Mammary epithelial cell (primary cell): Measurements from ENCODE around the gene CLDN14.

ENCODE experiments used
- EZH2 ChIP-seq: IDR thresholded peaks from 2 replicates; pipeline ENCODE4 v1.6.1; 2012; ENCODE audit warnings: low read length, inconsistent platforms, borderline replicate concordance
- TF ChIP-seq, protein P1 (sequence below), 2 donors: IDR thresholded peaks in 1 of 2; conservative IDR thresholded peaks in 1 of 2; 2 replicates each; pipeline ENCODE4 v1.5.1; 2011 to 2012; ENCODE audit warnings: inconsistent platforms in 2 of 2, low read length in 2 of 2, mild to moderate bottlenecking in 2 of 2, control low read depth in 1 of 2, low read depth in 1 of 2; ENCODE audit not compliant: insufficient read depth in 1 of 2; ENCODE audit errors: extremely low read depth in 1 of 2

DNA sequence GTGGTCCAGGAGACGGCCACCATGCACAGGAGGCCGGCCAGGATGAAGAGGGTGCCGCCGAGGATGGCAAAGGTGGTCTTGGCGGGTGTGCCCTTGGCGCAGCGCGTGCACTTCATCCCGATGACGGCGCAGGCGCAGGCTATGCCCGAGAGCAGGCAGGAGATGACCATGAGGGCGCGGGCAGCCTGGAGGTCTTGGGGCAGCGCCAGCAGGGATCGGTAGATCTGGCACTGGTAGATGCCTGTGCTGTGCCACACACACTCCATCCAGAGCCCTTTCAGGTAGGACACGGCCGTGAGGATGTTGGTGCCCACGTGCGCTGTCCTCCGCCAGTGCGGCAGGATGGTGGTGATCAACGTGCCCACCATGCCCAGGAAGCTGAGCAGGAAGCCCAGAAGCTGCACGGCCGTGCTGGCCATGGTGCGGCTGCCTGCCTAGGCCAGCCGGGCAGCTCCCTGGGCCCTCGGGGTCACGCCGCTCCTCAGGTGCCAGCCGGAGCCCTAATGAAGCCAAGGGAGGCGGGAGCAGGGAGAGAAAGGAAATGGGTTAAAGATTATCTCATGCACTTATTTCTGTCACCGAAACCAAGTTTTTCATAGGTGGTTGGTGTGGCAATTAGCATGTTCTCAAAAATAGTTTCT lies 18.5 kb downstream of the CLDN14 start:
- TF ChIP-seq, protein P1, sequence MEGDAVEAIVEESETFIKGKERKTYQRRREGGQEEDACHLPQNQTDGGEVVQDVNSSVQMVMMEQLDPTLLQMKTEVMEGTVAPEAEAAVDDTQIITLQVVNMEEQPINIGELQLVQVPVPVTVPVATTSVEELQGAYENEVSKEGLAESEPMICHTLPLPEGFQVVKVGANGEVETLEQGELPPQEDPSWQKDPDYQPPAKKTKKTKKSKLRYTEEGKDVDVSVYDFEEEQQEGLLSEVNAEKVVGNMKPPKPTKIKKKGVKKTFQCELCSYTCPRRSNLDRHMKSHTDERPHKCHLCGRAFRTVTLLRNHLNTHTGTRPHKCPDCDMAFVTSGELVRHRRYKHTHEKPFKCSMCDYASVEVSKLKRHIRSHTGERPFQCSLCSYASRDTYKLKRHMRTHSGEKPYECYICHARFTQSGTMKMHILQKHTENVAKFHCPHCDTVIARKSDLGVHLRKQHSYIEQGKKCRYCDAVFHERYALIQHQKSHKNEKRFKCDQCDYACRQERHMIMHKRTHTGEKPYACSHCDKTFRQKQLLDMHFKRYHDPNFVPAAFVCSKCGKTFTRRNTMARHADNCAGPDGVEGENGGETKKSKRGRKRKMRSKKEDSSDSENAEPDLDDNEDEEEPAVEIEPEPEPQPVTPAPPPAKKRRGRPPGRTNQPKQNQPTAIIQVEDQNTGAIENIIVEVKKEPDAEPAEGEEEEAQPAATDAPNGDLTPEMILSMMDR (conservative IDR thresholded peaks at IDR 0.05 in 1 of 2, IDR thresholded peaks at IDR 0.05 in 1 of 2; ENCODE audit: extremely low read depth in 1 of 2, insufficient read depth in 1 of 2, low read depth in 1 of 2, low read length in 2 of 2), result no peak
- TF ChIP-seq EZH2, result no peak
